IgD-negative memory B cell (primary cell): ENCODE measurements around the gene RAB33A. TPM values are rescaled to one million over a fixed set of nuclear protein-coding genes. Genes with fewer than 3 reads are reported as not detected.

Experiments used
- H3K27ac Mint-ChIP-seq, 3 donors: one replicate each; pipeline ENCODE4 v1.8.0; 2020 to 2022; ENCODE audit warnings: mild to moderate bottlenecking in 3 of 3, mixed read lengths in 3 of 3, moderate library complexity in 1 of 3
- H3K27me3 Mint-ChIP-seq: one replicate; pipeline ENCODE4 v1.8.0; 2021; ENCODE audit warnings: mixed read lengths
- H3K36me3 Mint-ChIP-seq: one replicate; pipeline ENCODE4 v1.8.0; 2020; ENCODE audit warnings: mild to moderate bottlenecking, mixed read lengths
- H3K4me1 Mint-ChIP-seq, 3 donors: one replicate each; pipeline ENCODE4 v1.8.0; 2020 to 2022; ENCODE audit warnings: mixed read lengths in 3 of 3, mild to moderate bottlenecking in 1 of 3
- H3K4me3 Mint-ChIP-seq, 4 donors: one replicate each; pipeline ENCODE4 v1.8.0; 2020 to 2022; ENCODE audit warnings: mild to moderate bottlenecking in 4 of 4, mixed read lengths in 4 of 4, moderate library complexity in 3 of 4
- H3K9me3 Mint-ChIP-seq, 3 donors: one replicate each; pipeline ENCODE4 v1.8.0; 2020 to 2021; ENCODE audit warnings: mixed read lengths in 3 of 3, mild to moderate bottlenecking in 1 of 3
- polyA plus RNA-seq: library from polyadenylated mRNA; unstranded; fragments of 300-500 nt; fragmentation: Illumina TruSeq; gene quantifications from one replicate; pipeline ENCODE4 v1.2.3, GENCODE V29; 2021

The RAB33A gene
- 11.3 TPM for polyA plus RNA-seq

DNA sequence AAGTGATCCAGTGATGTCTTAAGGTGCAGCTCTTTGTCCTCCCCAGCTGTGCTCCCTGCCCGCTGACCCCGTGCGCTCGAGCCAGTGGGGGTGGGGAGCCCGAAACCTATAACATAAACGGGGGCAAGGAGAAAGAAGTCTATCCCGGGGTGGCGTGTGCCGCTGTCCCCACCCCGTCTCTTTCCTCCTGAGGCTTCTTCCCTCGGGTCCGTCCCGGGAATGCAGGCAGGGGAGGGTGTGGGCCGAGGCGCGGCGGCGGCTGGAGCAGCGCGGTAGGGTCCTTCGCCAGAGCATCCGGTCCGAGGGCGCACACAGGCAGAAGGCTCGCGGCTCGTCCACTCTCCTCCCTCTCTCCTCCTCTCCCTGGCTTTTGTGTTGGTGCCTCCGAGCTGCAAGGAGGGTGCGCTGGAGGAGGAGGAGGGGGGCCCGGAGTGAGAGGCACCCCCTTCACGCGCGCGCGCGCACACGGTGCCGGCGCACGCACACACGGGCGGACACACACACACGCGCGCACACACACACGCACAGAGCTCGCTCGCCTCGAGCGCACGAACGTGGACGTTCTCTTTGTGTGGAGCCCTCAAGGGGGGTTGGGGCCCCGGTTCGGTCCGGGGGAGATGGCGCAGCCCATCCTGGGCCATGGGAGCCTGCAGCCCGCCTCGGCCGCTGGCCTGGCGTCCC lies at the start of gene RAB33A:
RAB33A (plus strand) TSS at position 517 of the 681 bp plus-strand sequence; CDS start at position 618, 101 bp downstream.
- peak within 1 kb of the TSS in 2 of 3 donors; percentile 31 to 98 for H3K27ac Mint-ChIP-seq
- H3K4me3 Mint-ChIP-seq, result peak within 1 kb of the TSS; percentile 91 to 98 (median 94)
- H3K27me3 Mint-ChIP-seq, result no peaks in the 10 kb centered on the region
- H3K9me3 Mint-ChIP-seq, result no peaks in the 10 kb centered on the region
- H3K4me1 Mint-ChIP-seq, result peaks cover 24 to 36% (median 29%) of the 10 kb centered on the region in 3 donors
- peaks cover 2% of the 10 kb centered on the region for H3K36me3 Mint-ChIP-seq

GRCh38 chrX:130124577-130124976 lies 47.2 kb upstream of the RAB33A start:
- Mint-ChIP-seq H3K27ac (no peak overlapping the region), H3K27me3 (peaks cover 2% of the 10 kb centered on the region), H3K36me3 (peaks cover 4% of the 10 kb centered on the region), H3K4me1 (peaks cover 0 to 5% (median 4%) of the 10 kb centered on the region in 3 donors), H3K4me3 (no peak overlapping the region), H3K9me3 (no peaks in the 10 kb centered on the region)

GRCh38 chrX:130125091-130125874 lies 46.5 kb upstream of the RAB33A start:
- H3K27ac Mint-ChIP-seq, result no peak overlapping the region
- no peak overlapping the region for H3K4me3 Mint-ChIP-seq
- H3K4me1 Mint-ChIP-seq, result peaks cover 0 to under 1% (median under 1%) of the 10 kb centered on the region in 3 donors

DNA sequence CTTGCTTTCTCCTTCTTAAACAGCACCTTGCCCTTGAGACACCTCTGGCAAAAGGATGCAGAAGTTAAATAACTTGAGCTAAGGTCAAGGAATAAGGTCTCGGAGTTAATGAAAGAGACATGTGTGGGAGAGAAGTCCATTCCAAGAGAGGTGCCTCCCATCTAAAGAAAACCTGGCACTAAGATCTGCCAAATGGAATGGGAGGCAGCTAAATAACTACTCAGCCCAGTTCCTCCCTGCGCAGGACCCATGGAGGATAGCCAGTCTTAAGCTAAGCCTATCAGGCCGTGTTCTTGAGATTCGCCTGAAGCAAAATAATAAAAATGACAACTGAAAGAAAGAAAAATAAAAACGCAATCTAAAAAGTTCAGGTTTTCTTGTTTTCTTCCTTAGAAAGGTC lies 40.8 kb upstream of the RAB33A start:
- H3K36me3 Mint-ChIP-seq, result peaks cover 4% of the 10 kb centered on the region
- H3K4me3 Mint-ChIP-seq, result no peak overlapping the region
- no peak overlapping the region for H3K27ac Mint-ChIP-seq
- no peaks in the 10 kb centered on the region for H3K4me1 Mint-ChIP-seq
- no peaks in the 10 kb centered on the region for H3K27me3 Mint-ChIP-seq
- no peaks in the 10 kb centered on the region for H3K9me3 Mint-ChIP-seq

More at GRCh38 chrX:130125091-130125874, 46.5 kb upstream of the RAB33A start:
- H3K36me3 Mint-ChIP-seq, result peaks cover 4% of the 10 kb centered on the region
- H3K27me3 Mint-ChIP-seq, result peaks cover 2% of the 10 kb centered on the region
- H3K9me3 Mint-ChIP-seq, result no peaks in the 10 kb centered on the region

GRCh38 chrX:130136496-130136895 lies 35.3 kb upstream of the RAB33A start:
- H3K27ac Mint-ChIP-seq, result no peak overlapping the region
- H3K36me3 Mint-ChIP-seq, result peaks cover 5% of the 10 kb centered on the region
- no peaks in the 10 kb centered on the region for H3K9me3 Mint-ChIP-seq

DNA sequence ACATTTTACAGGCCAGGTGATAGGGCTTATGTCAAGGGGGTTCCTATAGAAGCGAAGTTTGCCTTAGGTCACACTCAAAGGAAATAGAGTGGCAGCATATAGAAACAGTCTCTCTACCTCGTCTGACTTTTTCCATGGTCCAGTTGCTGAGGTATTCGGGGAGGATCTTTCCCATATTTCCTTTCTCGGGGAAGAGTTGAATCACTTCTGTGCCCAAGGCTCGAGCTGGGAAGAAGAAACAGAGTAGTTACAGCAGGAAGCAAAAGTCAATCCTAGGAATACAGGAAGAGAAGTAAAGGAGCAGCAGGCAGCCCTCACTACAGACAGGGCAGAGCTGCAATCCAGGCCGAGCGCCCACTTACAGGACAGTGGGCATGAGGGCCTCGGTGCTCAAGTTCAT lies 34.8 kb upstream of the RAB33A start:
- Mint-ChIP-seq H3K27me3 (no peaks in the 10 kb centered on the region), H3K4me3 (no peak overlapping the region), H3K9me3 (no peaks in the 10 kb centered on the region), H3K27ac (no peak overlapping the region), H3K36me3 (peaks cover 5% of the 10 kb centered on the region), H3K4me1 (no peaks in the 10 kb centered on the region)

More at GRCh38 chrX:130136496-130136895, 35.3 kb upstream of the RAB33A start:
- Mint-ChIP-seq H3K27me3 (no peaks in the 10 kb centered on the region), H3K4me1 (no peaks in the 10 kb centered on the region), H3K4me3 (no peak overlapping the region)

DNA sequence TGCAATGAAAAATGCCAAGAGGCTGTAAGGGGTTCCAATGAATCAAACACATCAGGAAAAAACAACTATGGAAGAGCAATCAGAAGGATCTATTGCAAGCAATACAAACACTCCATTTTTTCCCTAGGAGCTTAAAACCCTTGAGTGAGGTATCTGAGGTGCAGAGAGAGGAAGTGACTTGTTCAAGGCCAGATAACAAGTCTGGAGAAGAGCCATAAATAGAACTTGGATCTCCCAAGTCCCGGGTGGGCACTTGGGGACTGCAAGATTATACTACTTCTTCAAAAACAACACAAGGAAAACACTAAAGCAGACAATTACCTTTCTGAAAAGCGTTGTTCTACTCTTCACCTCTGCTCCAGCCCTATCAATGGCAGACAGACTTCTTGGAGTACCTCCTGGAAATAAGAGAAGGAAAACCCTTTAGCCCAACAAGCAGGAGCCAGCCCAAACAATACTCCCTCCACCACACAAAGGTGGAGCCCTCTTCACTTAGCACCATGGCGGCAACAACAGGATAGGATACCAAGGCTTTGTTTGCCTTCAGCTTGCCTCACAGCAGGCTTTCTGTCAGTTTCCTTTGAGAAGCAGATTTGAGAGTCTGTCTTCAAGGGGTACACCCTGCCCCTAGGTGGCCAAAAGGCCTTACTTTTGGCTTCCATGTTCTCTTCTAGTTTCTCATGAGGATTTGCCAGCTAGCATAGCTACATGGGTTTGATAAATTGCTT lies 32.1 kb upstream of the RAB33A start:
- Mint-ChIP-seq H3K9me3 (no peaks in the 10 kb centered on the region), H3K36me3 (peaks cover 5% of the 10 kb centered on the region), H3K27ac (no peak overlapping the region), H3K4me1 (peaks cover 0 to 1% (median 0%) of the 10 kb centered on the region in 3 donors), H3K27me3 (no peaks in the 10 kb centered on the region), H3K4me3 (no peak overlapping the region)

DNA sequence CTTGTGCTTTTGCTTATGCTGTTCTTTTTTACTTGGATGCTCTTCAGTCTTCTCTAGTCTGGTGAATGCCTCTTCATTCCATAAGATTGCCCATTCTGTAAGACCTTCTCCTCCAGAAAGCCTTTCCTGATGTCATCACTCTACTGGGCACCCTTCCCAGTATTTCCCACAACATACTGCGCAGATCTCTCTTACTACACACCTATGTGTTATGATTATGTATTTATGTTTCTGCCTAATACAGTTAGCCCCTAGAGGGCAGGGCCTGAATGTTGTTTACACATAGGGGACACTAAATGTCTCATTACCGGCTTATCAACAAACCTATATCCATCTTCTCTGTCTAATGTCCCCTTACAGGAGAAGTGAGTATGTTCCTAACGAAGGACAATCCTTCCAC lies 27.3 kb upstream of the RAB33A start:
- Mint-ChIP-seq H3K4me1 (peaks cover 1 to 6% (median 2%) of the 10 kb centered on the region in 3 donors), H3K36me3 (no peaks in the 10 kb centered on the region)

GRCh38 chrX:130145123-130145522 lies 26.6 kb upstream of the RAB33A start:
- Mint-ChIP-seq H3K4me3 (no peak overlapping the region), H3K27ac (no peak overlapping the region), H3K9me3 (no peaks in the 10 kb centered on the region), H3K27me3 (peaks cover 1% of the 10 kb centered on the region), H3K4me1 (peaks cover 1 to 6% (median 2%) of the 10 kb centered on the region in 3 donors), H3K36me3 (no peaks in the 10 kb centered on the region)

More for the DNA sequence above, 27.3 kb upstream of the RAB33A start:
- Mint-ChIP-seq H3K9me3 (no peaks in the 10 kb centered on the region), H3K27ac (no peak overlapping the region), H3K4me3 (no peak overlapping the region), H3K27me3 (no peaks in the 10 kb centered on the region)

- H3K4me3 Mint-ChIP-seq, result no peak overlapping the region
- peaks cover 2 to 6% (median 2%) of the 10 kb centered on the region in 3 donors for H3K4me1 Mint-ChIP-seq
- no peak overlapping the region for H3K27ac Mint-ChIP-seq
- H3K36me3 Mint-ChIP-seq, result no peaks in the 10 kb centered on the region
- H3K9me3 Mint-ChIP-seq, result no peaks in the 10 kb centered on the region
- H3K27me3 Mint-ChIP-seq, result peaks cover 1% of the 10 kb centered on the region
Observed at GRCh38 chrX:130147631-130148030, 24.1 kb upstream of the RAB33A start.

DNA sequence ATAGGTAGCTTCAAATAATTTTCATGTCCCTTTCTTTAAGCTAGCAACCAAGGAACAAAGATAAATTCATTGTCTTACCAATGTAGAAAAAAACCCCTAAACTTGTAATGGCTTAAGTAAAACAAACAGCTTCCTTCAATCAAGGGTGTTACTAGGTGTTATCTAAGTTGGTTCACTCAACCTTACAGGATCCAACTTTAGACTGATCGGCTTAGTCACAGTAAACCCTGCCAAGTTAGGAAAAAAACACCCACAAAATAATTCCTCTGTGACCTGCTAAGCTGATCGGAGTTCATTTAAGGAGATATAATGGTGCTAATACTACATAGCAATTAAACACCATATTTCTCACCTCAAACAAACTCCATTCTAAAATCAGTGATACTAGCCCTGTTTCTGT lies 16.2 kb upstream of the RAB33A start:
- H3K4me1 Mint-ChIP-seq, result peaks cover 1 to 5% (median 4%) of the 10 kb centered on the region in 3 donors
- H3K27me3 Mint-ChIP-seq, result no peaks in the 10 kb centered on the region
- no peaks in the 10 kb centered on the region for H3K9me3 Mint-ChIP-seq
- H3K27ac Mint-ChIP-seq, result no peak overlapping the region
- no peak overlapping the region for H3K4me3 Mint-ChIP-seq
- H3K36me3 Mint-ChIP-seq, result no peaks in the 10 kb centered on the region

GRCh38 chrX:130158311-130158710 lies 13.5 kb upstream of the RAB33A start:
- Mint-ChIP-seq H3K9me3 (no peaks in the 10 kb centered on the region), H3K4me1 (peaks cover 4 to 9% (median 6%) of the 10 kb centered on the region in 3 donors), H3K27me3 (no peaks in the 10 kb centered on the region), H3K4me3 (no peak overlapping the region), H3K36me3 (no peaks in the 10 kb centered on the region), H3K27ac (no peak overlapping the region)

DNA sequence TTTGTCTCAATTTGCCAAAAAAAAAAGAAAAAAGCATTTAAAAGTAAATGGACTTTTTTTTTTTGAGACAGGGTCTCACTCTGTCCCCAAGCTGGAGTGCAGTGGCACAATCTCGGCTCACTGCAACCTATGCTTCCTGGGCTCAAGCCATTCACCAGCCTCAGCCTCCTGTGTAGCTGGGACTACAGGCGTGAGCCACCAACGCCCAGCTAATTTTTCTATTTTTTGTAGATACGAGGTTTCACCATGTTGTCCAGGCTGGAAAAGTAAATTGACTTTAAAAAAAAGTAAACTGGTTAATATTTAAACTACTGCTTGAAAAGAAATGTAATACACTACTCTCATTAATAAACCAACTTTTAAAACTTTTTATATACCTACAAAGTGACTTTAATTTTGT lies 12.0 kb upstream of the RAB33A start:
- H3K27me3 Mint-ChIP-seq, result no peaks in the 10 kb centered on the region
- H3K9me3 Mint-ChIP-seq, result no peaks in the 10 kb centered on the region
- no peaks in the 10 kb centered on the region for H3K36me3 Mint-ChIP-seq
- peaks cover 4 to 12% (median 12%) of the 10 kb centered on the region in 3 donors for H3K4me1 Mint-ChIP-seq
- H3K4me3 Mint-ChIP-seq, result no peak overlapping the region
- no peak overlapping the region for H3K27ac Mint-ChIP-seq

- no peaks in the 10 kb centered on the region for H3K27me3 Mint-ChIP-seq
- peak overlapping the region in 1 of 4 donors; percentile 52 for H3K4me3 Mint-ChIP-seq
- H3K36me3 Mint-ChIP-seq, result no peaks in the 10 kb centered on the region
- H3K9me3 Mint-ChIP-seq, result no peaks in the 10 kb centered on the region
- H3K4me1 Mint-ChIP-seq, result peaks cover 7 to 18% (median 16%) of the 10 kb centered on the region in 3 donors
- H3K27ac Mint-ChIP-seq, result no peak overlapping the region
Observed at GRCh38 chrX:130162094-130162735, 9.5 kb upstream of the RAB33A start.
